Suppressor macrophage (primary cell): ENCODE data around the gene DHRS11.

Source experiments
- DNase-seq, 4 experiments: peaks; one replicate each; pipeline ENCODE4 v3.0.0-alpha.2; 2020 to 2022

The DHRS11 gene

DNA sequence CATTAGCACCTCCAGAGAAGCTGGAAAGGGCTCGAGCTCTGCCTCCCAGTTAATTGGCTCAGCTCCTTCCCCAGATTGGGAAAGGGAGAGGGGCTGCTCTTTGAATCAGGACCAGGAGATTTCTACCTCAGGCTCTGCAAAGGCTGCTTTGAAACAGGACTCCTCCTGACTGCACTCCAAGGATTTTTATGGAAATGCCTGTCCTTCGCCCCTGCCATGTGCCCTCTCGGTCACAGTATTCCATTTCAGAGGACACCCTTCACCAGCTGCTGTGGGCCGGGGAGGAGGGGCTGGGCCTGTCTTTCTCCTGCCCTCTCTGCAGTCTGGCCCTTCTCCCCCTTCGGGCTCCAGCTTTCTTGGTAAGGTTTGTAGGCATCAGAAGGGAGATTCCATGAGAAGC, 23.3 kb downstream of the DHRS11 start:
- DNase-seq: no peak

DNA sequence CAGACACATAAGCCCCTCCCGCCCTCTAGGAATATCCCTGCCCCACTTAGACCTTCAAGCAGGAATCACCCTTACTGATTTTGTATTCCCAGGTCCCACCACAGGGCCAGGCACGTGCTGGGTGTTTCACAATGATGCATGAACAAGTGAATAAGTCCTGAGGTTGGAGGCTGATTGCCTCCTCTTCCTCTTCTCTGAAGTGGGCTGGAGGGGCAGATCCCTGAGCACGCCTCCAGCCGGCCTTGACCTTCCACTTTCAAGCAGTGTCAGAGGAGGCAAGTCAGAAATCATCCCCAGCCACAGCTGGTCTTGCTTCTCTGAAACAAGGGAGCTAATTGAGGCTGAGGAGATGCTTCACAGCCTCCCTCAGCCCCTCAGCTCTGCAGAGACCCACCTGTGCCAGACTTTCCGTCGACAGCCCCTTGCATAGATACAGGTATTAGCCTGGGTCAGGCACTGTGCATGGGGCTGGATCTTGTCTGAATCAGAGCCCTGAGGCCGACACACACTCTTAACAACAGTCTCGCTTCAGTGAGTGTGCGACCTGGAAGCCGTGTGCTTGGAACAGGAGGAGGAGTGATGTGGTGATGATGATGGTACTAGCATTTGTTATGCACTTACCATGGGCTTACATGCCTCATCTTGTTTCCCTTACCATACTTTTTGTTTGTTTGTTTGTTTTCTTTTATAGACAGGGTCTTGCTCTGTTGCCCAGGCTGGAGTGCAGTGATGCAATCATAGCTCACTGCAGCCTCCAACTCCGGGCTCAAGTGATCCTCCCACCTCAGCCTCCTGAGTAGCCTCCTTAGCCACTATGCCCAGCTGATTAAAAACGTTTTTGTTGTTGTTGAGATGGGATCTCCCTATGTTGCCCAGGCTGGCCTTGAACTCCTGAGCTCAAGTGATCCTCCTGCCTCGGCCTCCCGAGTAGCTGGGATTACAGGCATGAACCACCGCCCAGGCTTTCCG, 24.7 kb downstream of the DHRS11 start:
- peak; percentile 11 to 65 (median 56) for DNase-seq

DNA sequence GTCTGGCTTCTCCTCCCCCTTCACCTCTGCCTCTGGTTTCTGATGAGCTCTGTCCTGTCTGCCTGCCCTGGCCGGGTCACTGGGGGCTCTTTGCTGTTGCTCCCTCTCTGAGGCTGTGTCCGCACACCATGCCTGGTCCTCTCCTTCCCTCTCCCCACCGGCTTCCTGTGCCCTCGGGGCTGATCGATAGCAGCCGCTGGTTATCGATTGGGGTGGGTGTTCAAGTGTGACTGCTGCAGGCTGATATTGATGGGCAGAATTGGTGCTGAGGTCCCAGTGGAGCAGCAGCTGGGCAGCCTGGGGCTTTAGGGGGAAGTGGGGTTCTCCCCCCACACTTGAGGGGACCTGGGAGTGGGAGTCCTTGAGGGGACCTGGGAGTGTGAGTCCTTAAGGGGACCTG, 26.1 kb downstream of the DHRS11 start:
- DNase-seq: no peak

DNA sequence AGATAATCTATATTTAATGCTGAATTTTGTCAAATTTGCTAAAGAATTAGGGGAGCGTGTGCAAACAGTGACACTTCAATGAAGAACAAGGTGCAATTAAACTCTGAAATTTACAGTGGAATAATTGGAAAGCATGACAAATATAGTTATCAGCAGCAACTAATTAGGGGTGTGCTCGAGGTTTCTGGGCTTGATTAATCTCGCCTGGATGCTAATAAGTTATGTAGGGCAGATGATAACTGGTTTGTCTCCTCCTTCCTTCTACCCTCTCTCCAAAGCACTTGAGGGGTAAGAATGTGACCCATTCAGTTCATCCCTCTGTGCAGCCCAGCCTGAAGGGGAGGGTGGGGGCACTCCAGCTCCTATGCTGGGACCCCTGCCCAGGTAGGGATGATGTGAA, 31.6 kb downstream of the DHRS11 start:
- no peak for DNase-seq

DNA sequence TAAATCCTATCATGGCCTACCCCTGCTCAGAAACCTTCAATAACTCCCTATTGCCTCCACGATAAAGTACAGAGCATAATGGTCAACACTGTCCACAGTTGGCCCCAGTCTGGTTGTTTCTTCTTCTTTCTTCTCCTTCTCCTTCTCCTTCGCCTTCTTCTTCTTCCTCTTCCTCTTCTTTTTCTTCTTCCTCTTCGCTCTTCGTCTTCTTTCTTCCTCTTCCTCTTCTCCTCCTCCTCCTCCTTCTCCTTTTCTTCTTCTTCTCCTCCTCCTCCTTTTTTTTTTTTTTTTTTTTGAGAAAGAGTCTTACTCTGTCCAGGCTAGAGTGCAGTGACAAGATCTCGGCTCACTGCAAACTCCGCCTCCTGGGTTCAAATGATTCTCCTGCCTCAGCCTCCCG, 33.5 kb downstream of the DHRS11 start:
- DNase-seq: no peak

DNA sequence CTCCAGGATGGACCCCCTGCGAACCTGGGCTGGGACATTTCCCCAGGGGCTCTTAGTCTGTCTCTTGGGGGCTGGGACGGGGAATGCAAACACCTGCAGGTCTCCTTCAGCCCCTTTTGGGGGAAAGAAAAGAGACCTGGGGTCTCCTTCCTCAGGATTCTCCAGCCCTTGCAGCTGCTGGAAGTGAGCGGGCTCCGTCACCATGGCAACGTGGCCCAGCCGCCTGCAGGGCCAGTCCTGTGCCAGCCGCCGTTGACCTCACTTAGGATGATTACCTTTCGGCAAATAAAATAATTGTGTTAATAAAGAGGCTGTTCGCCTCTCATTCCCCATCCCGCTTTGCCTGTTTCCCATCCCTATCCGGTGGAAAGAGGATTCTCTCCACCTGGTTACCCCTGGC, 35.4 kb downstream of the DHRS11 start:
- DNase-seq: no peak

DNA sequence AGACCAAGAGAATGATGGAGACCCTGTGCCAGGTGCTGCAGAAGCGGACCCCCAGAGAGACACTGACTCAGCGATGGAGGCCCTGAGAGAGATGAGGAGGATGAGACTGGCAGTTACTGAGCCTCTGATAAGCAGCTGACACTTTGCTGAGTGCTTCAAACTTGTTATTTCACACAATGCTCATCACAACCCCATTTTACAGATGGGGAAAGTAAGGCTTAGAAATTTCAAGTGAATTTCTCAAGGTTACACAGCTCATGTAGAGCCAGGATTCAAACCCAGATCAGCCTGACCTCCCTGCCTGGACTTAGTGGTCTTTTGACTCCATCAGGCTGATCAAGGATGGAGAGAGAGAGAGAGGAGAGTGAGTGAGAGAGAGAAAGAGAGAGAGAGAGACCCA, 36.9 kb downstream of the DHRS11 start:
- no peak for DNase-seq

DNA sequence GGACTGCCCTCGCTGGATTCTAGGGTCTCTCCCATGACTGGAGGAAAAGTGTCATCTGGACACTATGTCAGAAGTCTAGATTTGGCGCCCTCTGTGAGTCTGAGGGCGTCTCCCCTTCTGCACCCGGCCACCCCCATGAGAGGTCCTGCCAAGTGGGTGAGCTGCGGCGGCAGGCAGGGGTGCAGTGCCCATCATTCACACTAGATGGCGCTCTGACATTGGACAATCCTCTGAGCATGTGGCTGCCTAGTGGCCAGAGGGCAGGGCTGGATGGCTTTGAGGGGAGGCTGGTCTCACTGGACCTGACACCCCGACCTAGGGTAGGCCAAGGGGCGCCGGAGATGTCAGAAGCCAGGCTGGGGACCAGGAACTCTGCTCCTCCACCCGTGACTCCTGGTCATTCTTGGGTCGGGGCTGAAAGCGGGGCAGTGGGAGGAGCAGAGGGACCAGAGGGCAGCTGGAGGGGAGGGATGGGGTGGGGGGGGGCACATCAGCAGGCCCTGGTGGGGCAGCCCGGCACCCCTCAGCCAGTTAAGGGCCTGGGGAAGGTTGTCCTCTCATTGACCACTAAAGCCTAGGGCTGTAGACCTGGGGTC, 37.7 kb downstream of the DHRS11 start:
- peak; percentile 80 to 93 (median 86) for DNase-seq

DNA sequence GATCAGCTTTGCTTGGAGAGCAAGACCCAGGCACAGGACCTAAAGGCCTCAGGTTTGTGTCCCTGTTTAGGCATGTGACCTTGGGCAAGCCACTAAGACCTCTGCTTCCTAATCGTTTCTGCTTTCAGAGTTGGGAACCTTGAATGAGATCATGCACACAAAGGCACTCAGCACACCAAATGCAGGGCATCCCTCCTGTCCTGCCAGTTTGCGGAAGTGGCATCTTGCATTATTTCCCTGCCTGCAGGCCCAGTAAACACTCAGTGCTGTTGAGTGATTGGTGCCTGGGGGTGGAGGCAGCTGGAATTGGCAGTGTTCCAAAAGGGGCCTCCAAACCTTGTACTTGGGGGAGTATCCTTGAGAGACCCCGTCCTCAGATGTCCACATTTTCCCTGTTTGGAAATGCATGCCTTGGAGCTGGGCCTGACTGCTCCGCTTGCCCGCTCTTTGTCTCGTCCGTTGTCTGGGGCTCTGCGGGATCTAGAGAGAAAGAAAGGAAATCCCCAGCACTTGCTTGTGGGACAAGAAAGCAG, 38.4 kb downstream of the DHRS11 start:
- DNase-seq: peak in 3 of 4 experiments; percentile 21 to 30 (median 29)

DNA sequence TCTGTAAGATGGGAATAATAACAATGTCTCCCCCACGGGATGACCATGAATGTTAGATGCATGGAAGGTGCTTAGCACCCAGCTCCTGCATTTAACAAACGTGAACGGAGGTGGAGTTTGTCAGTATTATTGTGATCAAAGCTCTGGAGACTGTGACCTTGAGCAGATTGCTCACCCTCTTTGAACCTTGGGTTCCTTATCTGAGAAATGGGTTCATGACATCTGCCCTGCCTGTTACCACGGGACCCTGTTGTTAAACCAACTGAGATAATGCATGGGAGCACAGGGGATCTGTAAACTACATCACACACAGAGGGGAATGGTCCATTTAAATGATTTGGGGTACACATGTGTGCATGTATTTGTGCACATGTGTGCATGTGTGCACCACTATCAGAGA, 39.3 kb downstream of the DHRS11 start:
- DNase-seq: no peak

DNA sequence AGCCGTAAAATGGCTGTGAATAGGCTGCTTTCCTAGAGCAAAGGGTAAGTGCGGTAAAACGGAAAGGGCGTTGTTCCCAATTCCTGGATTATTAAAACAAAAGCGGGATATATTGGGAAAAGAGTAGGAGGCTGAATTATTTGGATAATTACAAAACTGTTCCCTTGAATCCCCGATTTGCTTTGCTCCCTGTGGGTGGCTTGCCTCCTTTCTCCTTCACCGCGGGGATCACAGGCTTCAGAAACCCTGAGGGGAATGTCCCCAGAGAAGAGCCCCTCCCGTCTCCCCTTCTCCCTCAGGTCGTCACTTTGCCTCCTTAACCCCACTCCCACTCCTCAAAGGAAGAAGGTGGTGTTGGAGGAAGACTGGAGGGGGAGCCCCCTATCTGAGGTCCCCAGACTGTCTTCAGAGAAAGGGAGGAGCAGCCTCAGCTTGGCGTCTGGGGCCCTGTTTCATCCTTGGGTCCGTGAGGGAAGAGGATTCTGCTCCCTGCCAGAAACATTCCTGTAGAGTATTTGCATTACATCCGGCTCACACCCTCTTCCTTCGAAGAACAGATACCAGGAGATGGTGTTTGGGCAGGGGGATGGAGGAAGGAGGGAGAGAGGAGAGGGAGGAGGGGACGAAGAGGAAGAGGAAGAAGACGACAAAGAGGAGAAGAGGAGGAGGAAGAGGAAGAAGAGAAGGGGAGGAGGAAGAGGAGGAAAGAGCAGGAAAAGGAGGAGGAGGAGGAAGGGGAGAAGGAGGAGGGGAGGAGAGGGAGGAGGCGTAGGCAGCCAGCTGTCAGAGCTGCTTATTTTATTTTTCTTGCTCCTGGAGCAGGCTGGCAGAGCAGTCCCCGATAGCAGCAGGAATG, 41.5 kb downstream of the DHRS11 start:
- no peak for DNase-seq

DNA sequence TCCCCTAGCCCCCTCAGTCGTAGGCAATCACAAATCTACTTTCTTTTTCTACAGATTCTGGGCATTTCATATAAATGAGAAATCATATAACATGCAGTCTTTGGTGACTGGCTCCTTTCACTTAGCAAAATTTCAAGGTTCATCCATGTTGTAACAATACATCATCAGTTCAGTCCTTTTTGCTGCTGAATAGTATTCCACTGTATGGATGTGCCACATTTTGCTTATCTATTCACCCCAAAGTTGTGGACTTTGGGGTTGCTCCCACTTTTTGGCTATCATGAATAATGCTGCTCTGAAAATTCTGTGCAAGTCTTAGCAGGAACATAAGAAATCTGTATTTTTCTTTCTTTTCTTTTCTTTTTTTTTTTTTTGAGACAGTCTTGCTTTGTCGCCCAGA, 48.7 kb downstream of the DHRS11 start:
- no peak for DNase-seq

DNA sequence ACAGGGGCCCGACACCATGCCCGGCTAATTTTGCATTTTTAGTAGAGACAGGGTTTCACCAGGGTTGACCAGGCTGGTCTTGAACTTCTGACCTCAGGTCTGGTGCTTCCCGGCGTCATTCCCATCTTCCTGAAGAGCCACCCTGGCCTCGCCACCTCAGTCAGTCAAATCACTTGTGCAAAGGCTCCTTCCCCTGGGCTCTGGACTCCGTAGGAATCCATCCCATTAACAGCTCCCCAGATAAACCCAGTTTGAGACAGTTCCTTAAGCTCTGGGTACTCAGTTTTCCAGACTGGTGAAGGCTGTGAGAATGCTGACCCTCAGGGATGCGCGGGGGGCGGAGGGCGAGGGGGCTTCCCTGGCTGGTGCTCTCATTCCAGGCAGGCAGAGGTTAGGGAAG, 49.2 kb downstream of the DHRS11 start:
- no peak for DNase-seq

DNA sequence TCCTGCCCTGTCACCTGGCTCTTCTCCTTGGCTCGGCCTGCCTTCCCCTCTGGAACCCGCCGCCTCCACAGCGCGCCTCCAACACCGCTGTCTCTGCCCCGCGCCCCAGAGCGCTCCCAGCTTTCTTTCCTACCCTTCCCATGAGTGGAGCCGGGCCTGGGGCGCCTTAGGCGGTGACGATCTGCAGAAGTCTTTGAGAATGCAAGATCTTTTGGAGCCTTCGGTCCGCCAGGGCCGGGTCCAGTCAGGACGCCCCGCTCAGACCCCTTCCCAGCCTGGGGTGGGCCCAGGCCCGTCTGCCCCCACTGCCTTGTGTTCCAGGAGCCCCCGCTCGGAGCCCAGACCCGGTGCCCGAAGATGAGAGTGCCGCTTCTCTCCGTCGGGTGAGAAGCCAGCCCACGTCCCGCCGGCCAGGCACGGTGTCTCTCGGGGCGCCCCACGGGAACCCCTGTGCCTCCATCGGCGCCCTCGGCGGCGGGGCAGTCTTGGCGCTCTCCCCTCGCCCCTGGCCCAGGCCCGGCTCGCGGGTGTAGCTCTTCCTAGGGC, 49.7 kb downstream of the DHRS11 start:
- no peak for DNase-seq

DNA sequence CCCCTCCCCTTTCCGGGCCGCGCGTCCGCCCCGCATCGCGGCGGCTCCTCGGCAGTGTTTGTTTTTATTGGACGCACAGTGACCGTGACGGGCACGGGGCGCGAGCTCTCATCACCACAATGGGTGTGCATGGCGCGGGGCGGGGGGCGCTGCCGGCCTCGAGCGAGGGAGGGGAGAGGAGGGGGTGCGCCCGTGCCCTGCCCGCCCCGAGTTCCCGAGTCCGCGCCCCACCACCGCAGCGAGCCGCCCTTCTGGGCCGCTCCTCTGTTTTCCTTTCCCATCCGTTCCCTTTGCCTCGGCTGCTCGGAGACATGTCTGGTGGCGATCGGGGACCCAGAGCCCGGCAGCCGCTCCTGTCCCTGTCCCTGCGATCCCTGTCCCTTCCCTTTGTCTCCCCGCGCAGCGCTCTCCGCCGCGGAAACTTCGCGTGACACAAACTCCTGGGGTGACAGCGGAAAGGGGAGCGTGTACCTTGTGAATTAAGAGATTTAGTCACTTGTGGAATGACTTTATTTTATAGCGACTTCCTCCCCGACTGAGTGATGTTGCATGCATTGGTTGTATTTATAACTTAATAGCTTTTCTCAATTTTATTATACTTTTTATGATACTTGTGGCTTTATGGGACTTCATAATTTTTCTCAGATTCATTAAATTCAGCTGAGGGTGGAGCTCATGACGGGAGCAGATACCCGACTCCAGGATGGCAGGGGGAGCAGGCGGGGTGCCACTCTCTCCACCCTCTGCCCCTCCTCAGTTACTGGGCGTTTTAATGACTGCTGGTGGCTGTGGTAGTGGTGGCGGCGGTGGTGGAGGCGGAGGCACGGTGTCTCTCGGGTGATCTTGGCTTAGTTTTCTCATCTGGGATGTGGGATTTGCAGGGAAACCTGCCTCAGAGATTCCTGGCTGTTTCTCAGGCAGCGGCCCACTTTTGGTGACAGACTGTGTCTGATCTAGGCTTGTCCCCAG, 50.5 kb downstream of the DHRS11 start:
- DNase-seq: peak in 3 of 4 experiments; percentile 7 to 21 (median 13)

DNA sequence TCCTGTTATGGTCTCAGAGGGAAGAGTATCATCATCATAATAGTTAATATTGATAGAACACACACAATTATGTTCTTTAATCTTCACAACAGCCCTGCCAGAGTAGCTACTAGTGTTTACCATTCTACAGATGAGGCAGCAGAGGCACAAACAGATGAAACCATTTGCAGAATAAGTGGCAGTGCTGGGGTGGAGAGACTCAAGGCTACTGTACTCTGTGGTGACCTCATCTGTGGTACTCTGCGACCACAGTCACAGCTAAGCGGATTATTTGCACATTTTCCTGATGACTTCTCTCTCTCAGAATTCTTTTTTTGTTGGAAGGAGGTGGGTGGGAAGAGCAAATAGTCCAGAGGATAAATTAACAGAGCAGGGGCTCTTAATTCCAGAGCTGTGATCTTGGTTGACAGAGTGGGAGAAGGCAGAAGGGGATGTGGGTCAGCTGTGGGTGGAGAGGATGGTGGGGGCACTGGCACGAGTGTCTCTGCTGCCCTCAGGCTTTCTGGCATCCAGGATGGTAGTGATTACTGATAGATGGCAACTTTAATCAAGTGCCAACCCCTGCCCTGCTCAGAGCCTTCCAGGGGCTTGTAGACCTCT, 51.5 kb downstream of the DHRS11 start:
- peak in 1 of 4 experiments; percentile 13 for DNase-seq

DNA sequence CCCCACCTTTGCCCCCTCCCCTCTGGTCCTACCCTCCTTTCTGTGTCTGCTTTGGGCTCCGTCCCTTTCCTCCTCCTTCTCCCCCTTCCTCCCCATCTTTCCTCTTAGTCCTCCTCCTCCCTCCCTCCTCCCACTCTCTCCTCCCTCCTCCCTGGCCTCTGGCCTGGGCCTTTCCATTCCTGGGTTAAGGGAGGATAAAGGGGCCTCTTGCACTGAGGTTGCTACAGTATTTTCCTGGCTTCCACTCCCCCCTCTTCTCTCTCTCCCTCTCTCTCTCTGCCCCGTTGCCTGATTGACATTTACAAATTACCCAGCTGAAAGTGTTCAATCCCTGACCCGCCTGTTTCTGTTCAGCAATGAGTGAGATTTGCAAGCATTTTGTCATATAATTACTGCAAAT, 53.7 kb downstream of the DHRS11 start:
- DNase-seq: no peak

DNA sequence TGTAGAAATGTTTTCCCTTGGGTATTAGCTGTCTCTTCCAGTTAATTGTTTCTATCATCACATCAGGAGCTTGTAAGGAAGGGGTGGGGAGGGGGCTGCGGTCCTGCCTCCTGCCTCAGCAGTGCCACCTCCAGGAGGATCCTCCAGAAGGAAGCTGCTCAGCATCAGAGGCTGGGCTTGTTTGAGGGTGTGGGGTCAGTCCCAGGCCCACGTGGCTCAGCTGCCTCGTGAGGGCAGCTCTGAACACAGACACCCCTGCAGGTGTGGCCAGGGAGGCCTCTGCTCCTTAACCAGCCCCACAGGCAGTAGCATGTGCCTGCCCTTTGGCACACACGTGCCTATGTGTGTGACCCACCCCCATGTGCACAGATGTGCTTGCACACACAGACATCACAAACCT, 56.0 kb downstream of the DHRS11 start:
- DNase-seq: no peak

DNA sequence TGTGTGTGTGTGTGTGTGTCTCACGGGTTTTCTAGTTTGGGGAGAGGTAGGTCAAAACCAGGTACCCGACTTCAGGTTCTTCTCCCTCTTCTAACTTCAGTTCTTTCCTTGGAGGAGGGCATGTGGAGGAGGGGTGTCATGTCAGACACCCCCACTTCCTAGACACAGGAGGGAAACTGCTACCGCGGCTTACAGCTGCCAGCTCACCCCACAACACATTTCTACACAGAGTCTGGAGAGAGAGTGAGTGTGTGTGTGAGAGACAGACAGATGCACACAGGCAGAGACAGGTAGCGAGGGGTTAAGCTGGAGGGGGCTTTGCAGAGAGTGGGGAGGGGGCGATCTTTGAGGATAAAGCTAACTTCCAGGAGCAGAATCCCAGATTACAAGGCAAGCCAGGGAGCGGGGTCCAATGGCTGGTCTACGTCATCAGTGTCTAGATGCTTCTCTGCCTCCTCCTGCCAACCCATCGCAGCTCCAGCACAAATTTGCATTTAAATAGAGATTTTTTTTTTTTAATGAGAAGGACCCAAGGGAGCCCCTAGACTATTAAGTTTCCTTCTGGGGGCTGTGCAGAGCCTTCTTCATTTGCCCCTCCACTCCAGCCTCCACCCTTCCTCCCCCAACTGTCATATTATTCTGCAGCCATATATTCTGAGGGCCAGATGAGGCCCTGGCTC, 58.6 kb downstream of the DHRS11 start:
- DNase-seq: no peak
